GM23248 (cell line): ENCODE results near the gene RPL37.

Source experiments
- EZH2 ChIP-seq: fragments of 200-600 bp; sonication (generic); IDR thresholded peaks from 2 replicates; pipeline ENCODE4 v1.6.1; 2018; ENCODE audit warnings: antibody characterized with exemption, mild to moderate bottlenecking; ENCODE audit not compliant: insufficient read depth, poor library complexity, severe bottlenecking
- EZH2phosphoT487 ChIP-seq: fragments of 200-600 bp; sonication (generic); IDR thresholded peaks from 2 replicates; pipeline ENCODE4 v1.6.1; 2018; ENCODE audit warnings: antibody characterized with exemption, moderate library complexity, mild to moderate bottlenecking, low read depth; ENCODE audit not compliant: insufficient read depth

DNA sequence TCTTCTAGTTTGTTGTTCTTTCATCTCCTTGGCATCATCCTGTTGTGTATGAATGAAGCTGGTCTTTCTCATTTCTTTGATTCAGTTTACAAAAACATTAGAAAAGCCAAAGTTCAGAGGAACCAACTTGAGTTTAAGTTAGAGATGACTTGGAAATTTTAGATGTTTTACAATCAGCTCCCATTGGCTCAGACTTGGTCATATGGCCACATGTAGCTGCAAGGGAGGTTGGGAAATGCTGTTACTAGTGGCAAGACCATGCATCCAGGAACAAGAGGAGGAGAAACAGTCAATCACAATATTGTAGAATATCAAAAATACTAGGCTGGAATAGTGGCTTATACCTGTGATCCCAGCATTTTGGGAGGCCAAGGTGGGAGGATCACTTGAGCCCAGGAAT, 25.7 kb upstream of the RPL37 start:
- TF ChIP-seq EZH2, result no peak
- no peak for TF ChIP-seq EZH2phosphoT487
